Keratinocyte (primary cell): ENCODE data around the gene LDB2. TPM values are rescaled to one million over a fixed set of nuclear protein-coding genes. Genes with fewer than 3 reads are reported as not detected.

Source experiments
- DNase-seq: peaks from one replicate; pipeline ENCODE4 v3.0.0-alpha.2; 2011; ENCODE audit warnings: low read depth, missing footprints, low spot score
- FAIRE-seq: peaks from 2 replicates; lab custom pipeline; 2011; peaks lifted over from hg19 to GRCh38; lab: Jason Lieb, UNC
- H2AFZ ChIP-seq: 2 replicates; pipeline ENCODE4 v1.6.0; 2012; ENCODE audit warnings: low read length, control low read depth, inconsistent platforms; ENCODE audit not compliant: control insufficient read depth
- H3K27ac ChIP-seq: 2 replicates; pipeline ENCODE4 v1.5.1; 2011; ENCODE audit warnings: low read length; ENCODE audit not compliant: control insufficient read depth, insufficient read depth
- H3K27me3 ChIP-seq: 3 replicates; pipeline ENCODE4 v1.6.0; 2011; ENCODE audit warnings: low read length; ENCODE audit not compliant: control insufficient read depth, insufficient read depth; ENCODE audit errors: extremely low read depth
- H3K36me3 ChIP-seq, 2 experiments: 2 replicates in 1 of 2; 3 replicates in 1 of 2; pipeline ENCODE4 v1.5.1; 2011; ENCODE audit warnings: low read length in 2 of 2, mild to moderate bottlenecking in 1 of 2; ENCODE audit not compliant: control insufficient read depth in 2 of 2, insufficient read depth in 2 of 2; ENCODE audit errors: extremely low read depth in 1 of 2
- H3K4me1 ChIP-seq: 3 replicates; pipeline ENCODE4 v1.5.1; 2011; ENCODE audit warnings: low read length; ENCODE audit not compliant: control insufficient read depth, insufficient read depth; ENCODE audit errors: extremely low read depth
- H3K4me2 ChIP-seq: 3 replicates; pipeline ENCODE4 v1.6.0; 2011; ENCODE audit warnings: low read depth, low read length; ENCODE audit not compliant: control insufficient read depth, insufficient read depth; ENCODE audit errors: extremely low read depth
- H3K4me3 ChIP-seq, 3 experiments: fragments of 200-600 bp in 1 of 3; sonication (generic) in 1 of 3; 2 replicates in 2 of 3; 3 replicates in 1 of 3; pipeline ENCODE4 v1.5.1; 2011 to 2016; ENCODE audit warnings: low read length in 3 of 3, mild to moderate bottlenecking in 3 of 3, control low read depth in 2 of 3, inconsistent platforms in 1 of 3, low read depth in 1 of 3, mixed read lengths in 1 of 3, mixed run types in 1 of 3, moderate library complexity in 1 of 3; ENCODE audit not compliant: control insufficient read depth in 2 of 3, insufficient read depth in 2 of 3; ENCODE audit errors: extremely low read depth in 1 of 3
- H3K79me2 ChIP-seq: 2 replicates; pipeline ENCODE4 v1.6.0; 2012; ENCODE audit warnings: low read length; ENCODE audit not compliant: control insufficient read depth, insufficient read depth
- H3K9ac ChIP-seq: 3 replicates; pipeline ENCODE4 v1.6.0; 2011; ENCODE audit warnings: low read length; ENCODE audit not compliant: control insufficient read depth, insufficient read depth; ENCODE audit errors: extremely low read depth
- H3K9me1 ChIP-seq: 3 replicates; pipeline ENCODE4 v1.6.0; 2011; ENCODE audit warnings: low read length; ENCODE audit not compliant: control insufficient read depth, insufficient read depth; ENCODE audit errors: extremely low read depth
- H3K9me3 ChIP-seq: 2 replicates; pipeline ENCODE4 v1.5.1; 2012; ENCODE audit warnings: low read depth, low read length; ENCODE audit not compliant: control insufficient read depth
- H4K20me1 ChIP-seq: 3 replicates; pipeline ENCODE4 v1.6.0; 2011; ENCODE audit warnings: low read length; ENCODE audit not compliant: control insufficient read depth, insufficient read depth; ENCODE audit errors: extremely low read depth
- CTCF ChIP-seq, 3 experiments: IDR thresholded peaks in 1 of 3; conservative IDR thresholded peaks in 1 of 3; optimal IDR thresholded peaks in 1 of 3; 2 replicates in 2 of 3; 3 replicates in 1 of 3; pipeline versions ENCODE3 to v1.5.1; 2011; ENCODE audit warnings: low read length in 3 of 3, mild to moderate bottlenecking in 3 of 3, moderate library complexity in 2 of 3, control low read depth in 1 of 3, inconsistent platforms in 1 of 3; ENCODE audit not compliant: insufficient read depth in 2 of 3; ENCODE audit errors: extremely low read depth in 1 of 3
- EZH2 ChIP-seq: IDR thresholded peaks from one replicate; pipeline ENCODE4 v1.6.1; 2012; ENCODE audit warnings: inconsistent platforms, mild to moderate bottlenecking, low read length, moderate library complexity
- dilution Hi-C: fragments of 300-500 bp; cut with MboI; formaldehyde crosslinking; loops from one replicate; pipeline ENCODE4 v1.7.0; 2020; ENCODE audit warnings: low sequenced_read_pairs; ENCODE audit not compliant: extremely low pct_ligation_motif_present
- polyA plus RNA-seq, 5 experiments: library from polyadenylated mRNA; depleted of rRNA in 3 of 5; stranded (reverse) in 3 of 5; stranded (forward) in 1 of 5; unstranded in 1 of 5; fragments of >200 nt; gene quantifications; 1 replicate in 1 of 5; 2 replicates in 3 of 5; 3 replicates in 1 of 5; pipeline versions ENCODE4 v1.2.1 to v1.2.3, GENCODE V29; 2011 to 2012; ENCODE audit warnings: missing spikeins in 2 of 5, low read depth in 1 of 5, low replicate concordance in 1 of 5

The LDB2 gene
- polyA plus RNA-seq, 1 donor (not counting 4 experiments of a cell fraction or from before 2014, with no cell fraction given), result not detected

- Histone ChIP-seq H3K4me1 (no peaks in the 10 kb centered on the region), H3K36me3 (no peaks in the 10 kb centered on the region), H3K27ac (no peak overlapping the region), H3K27me3 (no peaks in the 10 kb centered on the region), H3K9ac (no peak overlapping the region), H3K9me1 (no peaks in the 10 kb centered on the region), H3K79me2 (no peaks in the 10 kb centered on the region), H4K20me1 (no peaks in the 10 kb centered on the region), H3K9me3 (no peaks in the 10 kb centered on the region), H3K4me3 (no peak overlapping the region), H2AFZ (no peak overlapping the region), H3K4me2 (no peak overlapping the region)
- TF ChIP-seq CTCF (optimal IDR thresholded peaks at IDR 0.05 in 1 of 3, IDR thresholded peaks at IDR 0.05 in 1 of 3, conservative IDR thresholded peaks at IDR 0.05 in 1 of 3; ENCODE audit: extremely low read depth in 1 of 3, insufficient read depth in 2 of 3, low read length in 3 of 3) (no peak), EZH2 (no peak)
- dilution Hi-C loops, result no loop called here
- DNase-seq (no peak), FAIRE-seq (no peak)
These were observed 205.9 kb downstream of the LDB2 start for GRCh38 chr4:16692524-16692923.

GRCh38 chr4:16692046-16692445 is 206.4 kb downstream of the LDB2 start:
- Histone ChIP-seq H3K27ac (no peak overlapping the region), H4K20me1 (no peaks in the 10 kb centered on the region), H3K79me2 (no peaks in the 10 kb centered on the region), H3K9me1 (no peaks in the 10 kb centered on the region), H3K4me1 (no peaks in the 10 kb centered on the region), H3K36me3 (no peaks in the 10 kb centered on the region), H3K4me2 (no peak overlapping the region), H3K27me3 (no peaks in the 10 kb centered on the region), H3K4me3 (no peak overlapping the region), H3K9ac (no peak overlapping the region), H2AFZ (no peak overlapping the region), H3K9me3 (no peaks in the 10 kb centered on the region)
- TF ChIP-seq EZH2 (no peak), CTCF (optimal IDR thresholded peaks at IDR 0.05 in 1 of 3, IDR thresholded peaks at IDR 0.05 in 1 of 3, conservative IDR thresholded peaks at IDR 0.05 in 1 of 3; ENCODE audit: extremely low read depth in 1 of 3, insufficient read depth in 2 of 3, low read length in 3 of 3) (no peak)
- dilution Hi-C loops, result no loop called here
- FAIRE-seq (no peak), DNase-seq (no peak)
